GM12801 (cell line): ENCODE measurements around the gene PML.

Source experiments
- CTCF ChIP-seq: IDR thresholded peaks from one replicate; pipeline ENCODE4 v1.5.1; 2011; ENCODE audit warnings: control low read depth; ENCODE audit not compliant: insufficient read length; ENCODE audit errors: extremely low read depth

PML gene

GRCh38 chr15:73993211-73993994 lies 1.1 kb upstream of the PML start:
- no peak for TF ChIP-seq CTCF

- no peak for TF ChIP-seq CTCF
Measured at GRCh38 chr15:73994912-73995622, 551 bp downstream of the PML start.

GRCh38 chr15:73996267-73996666 lies 1.8 kb downstream of the PML start:
- no peak for TF ChIP-seq CTCF

GRCh38 chr15:73996939-73997338 lies 2.4 kb downstream of the PML start:
- no peak for TF ChIP-seq CTCF

- TF ChIP-seq CTCF, result no peak
Measured at GRCh38 chr15:73997986-73998385, 3.5 kb downstream of the PML start.

GRCh38 chr15:74006774-74007639 lies 12.5 kb downstream of the PML start:
- TF ChIP-seq CTCF, result no peak

GRCh38 chr15:74007820-74008371 lies 13.4 kb downstream of the PML start:
- TF ChIP-seq CTCF, result no peak
